Stimulated activated CD8-positive, alpha-beta memory T cell treated with anti-CD3 and anti-CD28 coated beads, Interleukin-4, amount 100 ng/mL, for 24 hours (primary cell): Measurements from ENCODE around the gene GAS2L2.
"Not testable (repeated sequence)": the region's sequence is repeated elsewhere in the genome, so short reads cannot be mapped to it uniquely, and the experiment has no call there.

Experiments
- DNase-seq: peaks from one replicate; pipeline ENCODE4 v3.0.0-alpha.2; 2020; ENCODE audit warnings: low read depth

The GAS2L2 gene

DNA sequence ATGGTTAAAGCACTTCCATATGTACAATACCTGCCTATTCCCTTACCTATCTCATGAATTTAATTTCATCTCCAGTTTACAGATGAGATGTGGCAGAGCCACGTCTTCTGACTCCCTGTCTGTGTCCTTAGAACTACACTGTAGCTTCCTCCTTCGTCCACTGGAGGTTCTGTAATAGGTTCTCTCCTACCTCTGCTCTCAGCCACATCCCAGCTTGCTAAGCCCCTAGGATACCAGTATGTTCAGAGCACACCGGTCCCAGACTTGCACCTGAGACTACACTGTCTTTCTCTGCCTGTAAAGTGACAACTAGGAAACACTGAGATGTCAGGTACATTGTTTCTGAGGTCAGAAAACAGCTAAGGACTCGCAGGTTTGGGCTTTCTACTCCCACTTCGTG lies 25.4 kb downstream of the GAS2L2 start:
- DNase-seq = no peak

DNA sequence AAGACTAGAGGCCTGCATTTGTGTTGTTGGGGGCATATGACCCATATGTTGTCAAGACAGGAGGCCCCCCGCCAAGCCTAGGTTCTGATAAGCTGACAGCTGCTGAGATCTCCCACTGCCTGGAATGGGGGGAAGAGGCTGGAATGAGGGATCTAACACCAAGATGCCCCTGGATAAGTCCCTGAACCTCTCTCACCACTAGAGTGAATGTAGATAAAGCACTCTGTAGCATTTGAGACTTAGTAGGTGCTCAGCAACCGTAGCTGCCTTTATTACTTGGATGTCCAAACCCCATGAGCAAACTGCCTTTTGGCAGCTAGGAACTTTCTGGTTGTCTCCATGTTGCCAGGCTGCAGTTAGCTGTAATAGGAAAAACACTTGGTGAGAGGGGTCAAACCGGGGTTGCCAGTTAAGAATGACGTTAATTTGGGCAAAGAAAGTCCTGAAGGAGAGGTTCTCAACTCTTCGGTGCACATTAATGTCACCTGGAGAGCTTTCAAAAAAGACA lies 26.0 kb downstream of the GAS2L2 start:
- no peak for DNase-seq

DNA sequence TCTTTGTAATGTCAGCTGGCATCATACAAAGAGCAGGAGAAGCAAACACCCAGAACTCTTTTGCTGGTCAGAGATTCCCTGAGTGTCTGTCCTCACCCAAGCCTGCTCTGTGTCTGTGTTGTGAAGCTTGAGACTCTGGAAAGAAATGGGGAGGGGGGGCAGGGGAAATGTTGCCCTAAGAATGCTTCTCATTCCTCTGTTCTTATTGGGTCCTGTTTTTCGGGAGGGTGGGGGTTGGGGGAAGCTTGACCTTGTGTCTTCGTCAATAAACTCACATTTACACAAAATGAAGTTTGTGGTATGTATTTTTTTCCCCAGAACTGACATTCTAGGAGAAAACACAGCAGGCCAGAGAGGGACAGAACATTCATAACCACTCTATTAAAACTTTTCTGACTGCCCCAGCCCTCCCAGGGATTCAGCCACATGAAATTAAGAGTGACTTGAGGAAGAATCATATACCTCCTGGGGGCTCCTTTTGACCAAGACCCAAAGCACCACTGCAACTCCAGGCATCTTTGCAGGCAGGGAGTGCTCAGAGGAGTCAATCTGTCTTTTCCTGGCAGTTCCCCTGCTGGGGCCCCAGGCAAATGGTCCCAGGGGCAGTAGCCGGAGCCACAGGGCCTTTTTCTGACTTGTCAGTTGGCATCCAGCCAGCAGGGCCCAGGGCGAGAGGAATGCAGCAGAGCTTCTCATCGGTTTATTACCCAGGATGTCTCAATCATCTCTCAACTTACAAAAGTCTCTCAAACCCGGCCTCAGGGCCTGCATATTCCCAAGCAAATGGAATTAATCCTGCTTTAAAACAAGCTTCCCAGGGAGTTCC lies 26.7 kb downstream of the GAS2L2 start:
- no peak for DNase-seq

DNA sequence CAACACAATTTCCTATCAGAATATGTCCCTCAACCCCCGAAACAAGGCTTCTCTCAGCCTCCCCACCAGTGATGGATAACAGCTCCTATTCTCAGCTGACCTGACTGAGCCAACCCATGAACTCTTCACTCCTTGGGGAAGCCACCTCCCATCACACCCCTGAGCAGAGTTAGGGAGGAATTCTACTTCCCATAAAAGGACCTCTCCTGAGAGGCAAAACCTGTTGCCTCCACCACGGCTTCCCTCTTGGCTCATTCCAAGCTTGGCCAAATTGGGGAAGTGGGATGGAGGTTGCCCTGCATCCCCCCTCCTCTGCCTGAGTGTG lies 27.3 kb downstream of the GAS2L2 start:
- DNase-seq = no peak

DNA sequence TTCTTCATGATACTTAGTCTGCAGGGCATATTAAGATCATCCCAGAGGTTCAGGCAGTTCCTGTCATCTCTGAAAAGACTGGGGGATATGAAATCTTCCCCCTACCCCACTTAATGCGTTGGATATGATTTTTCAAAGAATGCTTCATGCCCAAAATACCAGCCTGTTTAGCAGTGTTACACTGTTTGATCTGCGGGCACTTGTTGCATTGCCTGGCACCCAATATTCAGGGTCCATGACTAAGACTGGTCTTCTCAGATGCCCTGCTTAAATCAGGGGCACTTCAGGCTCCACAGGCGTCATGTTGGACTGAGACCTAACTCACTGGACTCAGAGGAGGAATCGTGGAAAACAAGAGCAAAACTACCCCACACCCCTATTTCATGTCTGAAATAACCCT lies 28.0 kb downstream of the GAS2L2 start:
- DNase-seq = no peak

DNA sequence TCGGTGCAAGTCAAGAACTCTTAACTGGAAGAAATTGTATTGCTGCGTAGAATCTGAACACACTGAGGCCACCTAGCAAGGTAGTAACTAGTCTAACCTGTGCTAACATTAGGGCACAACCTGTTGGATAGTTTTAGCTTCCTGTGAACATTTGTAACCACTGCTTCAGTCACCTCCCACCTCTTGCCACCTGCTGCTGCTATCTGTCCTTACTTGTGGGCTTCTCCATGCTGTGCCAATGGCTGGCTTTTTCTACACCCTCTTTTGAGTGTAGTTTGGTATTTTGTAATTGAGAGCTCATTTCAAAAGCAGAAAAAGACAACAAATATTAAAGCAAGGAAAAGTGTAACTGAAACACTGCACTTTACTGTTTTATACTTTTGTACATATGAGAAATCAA lies 29.3 kb downstream of the GAS2L2 start:
- DNase-seq = no peak

DNA sequence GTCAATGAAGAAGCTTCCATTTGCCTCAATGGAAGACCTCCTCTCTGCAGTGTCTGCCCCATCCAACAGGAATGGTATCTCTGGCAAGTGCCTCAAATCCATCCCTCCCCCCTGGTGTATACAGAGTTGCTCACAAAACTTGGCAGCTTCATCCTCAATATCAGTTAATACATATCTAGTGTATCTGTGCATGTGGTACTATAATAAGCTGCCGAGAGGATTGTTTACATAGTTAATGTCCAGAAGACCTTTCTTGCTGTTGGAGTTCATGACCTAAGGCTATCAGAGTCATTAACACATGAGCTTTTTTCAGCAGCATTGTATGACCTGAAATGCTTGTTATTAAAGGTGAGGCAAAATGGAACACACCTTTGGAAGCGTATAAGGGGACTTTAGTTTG lies 35.6 kb downstream of the GAS2L2 start:
- DNase-seq = no peak

DNA sequence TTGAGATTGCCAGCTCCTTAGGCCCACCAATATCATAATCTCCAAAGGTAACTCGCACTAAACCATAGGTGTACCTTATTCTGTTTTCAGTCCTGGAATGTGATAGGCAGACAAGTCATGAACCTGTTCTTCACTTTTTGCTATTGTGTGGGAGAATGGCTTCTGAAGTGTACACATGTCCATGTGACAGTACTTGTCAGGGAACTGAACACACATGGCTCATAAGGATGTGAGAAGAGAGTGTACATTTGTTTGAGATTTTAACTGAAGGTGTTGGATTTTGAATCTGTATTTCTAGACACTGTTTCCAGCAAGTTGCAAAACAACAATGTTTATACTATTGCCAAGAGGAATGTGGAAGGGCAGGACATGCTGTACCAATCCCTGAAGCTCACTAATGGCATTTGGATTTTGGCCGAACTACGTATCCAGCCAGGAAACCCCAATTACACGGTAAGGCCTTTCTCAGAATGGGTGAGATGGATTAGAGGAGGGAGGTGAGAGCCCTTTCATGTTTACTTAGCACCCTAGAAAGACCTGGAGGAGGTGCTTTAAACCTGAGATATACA lies 36.1 kb downstream of the GAS2L2 start:
- DNase-seq = no peak

DNA sequence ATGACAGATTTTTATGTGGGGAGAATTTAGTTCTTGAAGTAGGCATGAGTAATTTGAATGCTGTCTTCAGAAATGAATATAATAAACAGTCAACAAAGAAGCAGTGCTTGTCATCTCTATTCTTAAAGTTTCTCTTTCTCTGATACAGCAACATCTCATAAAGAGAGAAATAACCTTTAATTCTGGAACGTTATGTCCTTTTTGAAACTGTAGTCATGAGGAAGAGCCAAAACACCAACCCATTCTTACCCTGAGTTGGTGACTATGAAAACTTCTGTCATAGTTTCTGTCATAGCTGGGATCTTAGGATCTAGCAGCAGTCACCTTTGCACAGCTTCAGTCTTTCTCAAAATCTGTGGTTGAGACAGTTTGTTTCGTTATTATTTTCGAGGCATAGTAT lies 36.9 kb downstream of the GAS2L2 start:
- no peak for DNase-seq

DNA sequence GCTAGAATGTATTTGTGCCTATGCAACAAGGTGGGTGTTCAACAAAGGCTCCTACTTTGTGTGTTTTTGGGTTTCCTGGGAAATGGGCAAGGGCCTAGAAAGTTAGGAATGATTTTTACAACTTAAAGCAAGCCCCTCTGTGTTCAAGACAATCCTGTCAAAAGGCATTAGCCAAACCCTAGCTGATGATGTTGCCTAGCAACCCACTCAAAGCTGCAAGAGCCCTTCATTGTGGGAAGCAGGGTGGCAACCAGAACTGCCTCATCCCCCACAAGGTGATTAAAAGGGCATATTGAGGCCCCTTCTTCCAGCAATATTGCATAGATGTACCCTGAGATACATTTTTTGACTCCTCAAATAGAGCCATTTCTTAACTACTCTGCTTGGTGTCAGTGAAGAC lies 37.6 kb downstream of the GAS2L2 start:
- DNase-seq = no peak

DNA sequence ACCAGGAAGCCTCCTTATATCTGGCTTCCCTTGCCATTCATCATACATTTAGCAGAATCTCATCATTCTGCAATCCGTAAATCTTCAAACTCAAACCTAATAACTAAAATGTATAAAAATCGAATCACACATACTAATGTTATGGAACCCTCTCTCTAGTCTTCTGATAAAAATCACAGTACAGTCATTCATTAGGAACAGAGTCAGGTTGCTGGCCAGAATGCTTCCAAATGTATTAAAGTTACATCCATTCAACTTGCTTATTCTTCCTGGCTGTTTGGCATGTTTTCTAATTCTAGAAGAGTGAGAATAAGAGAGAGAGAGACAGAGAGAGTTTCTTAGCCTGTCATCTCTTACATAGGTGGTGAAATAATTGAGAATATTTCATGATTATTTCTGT lies 38.1 kb downstream of the GAS2L2 start:
- DNase-seq = no peak

DNA sequence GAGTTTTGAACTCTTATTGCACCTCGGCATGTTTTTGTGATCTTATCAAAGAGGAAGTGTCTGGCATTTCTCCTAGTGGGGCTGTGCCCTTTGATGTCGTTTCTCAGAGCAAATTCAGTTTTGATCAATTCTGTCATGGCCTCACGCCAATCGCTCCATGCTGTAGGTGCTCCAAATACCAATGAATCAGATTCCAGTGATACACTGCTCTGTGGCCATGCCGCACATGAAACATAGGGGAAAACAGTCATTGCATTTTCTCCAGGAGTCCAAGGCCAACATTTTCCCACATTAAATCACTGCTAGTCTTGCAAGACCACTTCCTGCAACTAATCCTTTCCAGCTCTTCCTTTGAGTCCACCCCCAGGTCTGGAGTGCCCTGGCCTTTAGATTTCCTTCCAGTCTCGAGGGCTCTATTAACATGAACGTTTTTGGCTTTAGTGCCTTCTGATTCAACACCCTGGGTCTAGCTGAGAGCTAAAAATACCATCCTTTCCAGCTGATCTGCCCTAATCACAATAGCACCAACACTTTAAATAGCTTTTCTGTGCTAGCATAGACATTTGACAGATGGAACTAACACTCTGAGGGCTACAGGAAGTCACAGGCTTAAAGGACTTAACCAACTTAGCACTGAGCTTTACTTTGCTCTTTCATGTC lies 39.8 kb downstream of the GAS2L2 start:
- no peak for DNase-seq

DNA sequence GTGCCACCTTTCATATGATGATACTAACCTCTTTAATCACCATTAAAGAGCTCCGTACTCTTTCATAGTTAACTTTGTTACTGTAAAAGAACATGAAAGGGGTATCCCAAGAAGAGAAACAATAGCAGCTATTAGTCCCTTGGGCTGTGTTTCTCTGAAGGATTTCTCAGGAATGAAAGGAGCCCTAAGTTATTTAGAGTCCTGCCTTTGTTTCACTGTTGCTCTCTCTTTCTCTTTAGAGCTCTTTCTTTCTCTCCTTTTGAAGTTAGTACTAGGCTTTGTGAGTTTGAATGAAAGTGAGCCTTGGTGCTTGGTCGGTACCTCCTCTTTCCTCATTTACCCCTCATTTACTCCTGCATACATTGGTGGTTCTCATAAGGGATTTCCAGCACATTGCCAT lies 42.1 kb downstream of the GAS2L2 start:
- no peak for DNase-seq

DNA sequence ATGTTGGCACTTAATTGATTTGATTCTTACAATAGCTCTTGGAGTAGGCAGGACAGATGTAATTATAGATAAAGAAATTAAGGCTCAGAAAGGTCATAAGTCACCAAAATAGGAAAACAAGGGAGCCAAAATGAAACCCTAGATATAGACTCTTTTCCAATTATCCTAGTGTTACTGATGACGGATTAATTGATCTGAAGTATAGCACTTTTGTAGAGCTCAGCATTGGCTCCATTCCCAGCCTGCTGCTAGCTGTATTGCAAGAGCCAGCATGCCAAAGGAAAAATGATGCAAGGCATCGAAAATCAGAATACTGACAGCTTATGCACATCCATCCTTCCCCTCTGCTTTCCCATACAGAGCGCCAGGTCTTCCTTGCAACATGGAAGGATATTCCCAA lies 43.2 kb downstream of the GAS2L2 start:
- DNase-seq = no peak

DNA sequence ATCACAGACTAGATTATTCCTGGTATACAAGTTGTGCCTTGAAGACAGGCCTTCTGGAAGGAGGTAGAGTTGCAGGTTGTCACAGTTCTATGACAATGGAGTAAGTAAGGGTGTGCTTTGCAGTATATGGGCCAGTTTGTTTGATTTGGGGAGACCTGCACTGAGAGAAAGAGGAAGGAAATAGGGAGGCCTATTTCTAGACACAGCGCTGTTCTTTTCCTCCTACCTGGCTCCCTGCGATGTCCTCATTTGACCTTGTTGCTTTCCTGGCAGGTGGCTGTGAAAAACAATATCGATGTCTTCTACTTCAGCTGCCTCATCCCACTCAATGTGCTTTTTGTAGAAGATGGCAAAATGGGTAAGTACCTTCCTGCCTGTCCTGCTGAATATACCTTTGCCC lies 44.1 kb downstream of the GAS2L2 start:
- no peak for DNase-seq

DNA sequence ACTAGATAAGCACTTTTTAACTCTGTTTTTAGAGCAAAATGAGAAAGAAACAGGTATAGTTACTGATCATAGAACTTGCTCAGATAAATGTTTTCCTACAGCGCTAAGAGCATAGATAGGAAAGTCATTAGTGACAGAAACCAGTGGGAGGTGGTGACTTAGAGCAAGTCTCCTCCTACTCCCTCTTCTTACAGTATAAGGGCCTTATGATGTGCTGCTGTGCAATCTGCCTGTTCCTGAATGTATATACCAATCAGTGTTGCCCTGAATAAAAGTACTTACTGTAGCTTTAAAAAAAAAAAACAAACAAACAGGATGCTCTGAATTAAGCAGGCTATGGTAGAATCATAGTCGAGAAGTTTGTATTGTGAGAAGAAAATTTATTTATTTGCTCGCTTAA lies 44.9 kb downstream of the GAS2L2 start:
- no peak for DNase-seq

DNA sequence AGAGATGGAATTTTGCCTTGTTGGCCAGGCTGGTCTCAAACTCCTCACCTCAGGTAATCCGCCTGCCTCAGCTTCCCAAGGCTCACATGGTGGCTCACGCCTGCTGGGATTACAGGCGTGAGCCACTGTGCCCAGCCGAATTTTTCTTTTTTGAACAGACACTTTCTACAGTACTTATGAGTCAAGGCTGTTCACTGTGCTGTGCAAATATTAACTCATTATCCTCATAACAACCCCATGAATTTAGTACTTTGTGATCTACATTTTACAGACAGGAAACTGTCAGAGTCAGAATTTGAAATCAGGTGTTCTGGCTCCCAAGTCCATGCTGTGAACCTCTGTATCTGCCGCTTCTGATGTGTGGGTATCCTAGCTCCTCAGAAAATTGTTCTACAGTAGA lies 47.3 kb downstream of the GAS2L2 start:
- DNase-seq = no peak

DNA sequence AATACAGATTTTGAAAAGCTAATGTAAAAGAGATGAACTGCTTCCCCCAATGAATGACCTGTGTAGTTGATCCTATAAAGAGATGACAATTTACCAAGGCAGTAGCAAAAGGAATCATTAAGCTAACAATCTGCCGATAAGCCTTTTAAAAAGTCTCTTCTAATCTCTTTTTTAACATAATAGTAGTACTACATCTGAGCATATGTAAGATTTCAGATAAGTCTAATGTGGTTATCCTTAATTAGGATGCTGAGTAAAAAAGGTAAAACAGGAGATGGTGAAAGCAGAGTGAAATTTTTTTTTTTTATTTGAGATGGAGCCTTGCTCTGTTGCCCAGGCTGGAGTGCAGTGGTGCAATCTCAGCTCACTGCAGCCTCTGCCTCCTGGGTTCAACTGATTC lies 47.8 kb downstream of the GAS2L2 start:
- no peak for DNase-seq

DNA sequence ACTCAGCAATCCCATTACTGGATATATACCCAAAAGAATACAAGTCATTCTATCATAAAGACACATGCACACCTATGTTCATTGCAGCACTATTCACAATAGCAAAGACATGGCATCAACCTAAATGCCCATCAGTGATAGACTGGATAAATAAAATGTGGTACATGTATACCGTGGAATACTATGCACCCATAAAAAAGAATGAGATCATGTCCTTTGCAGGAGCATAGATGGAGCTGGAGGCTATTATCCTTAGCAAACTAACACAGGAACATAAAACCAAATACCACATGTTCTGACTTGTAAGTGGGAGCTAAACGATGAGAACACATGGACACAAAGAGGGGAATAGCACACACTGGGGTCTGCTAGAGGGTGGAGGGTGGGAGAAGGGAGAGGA lies 49.7 kb downstream of the GAS2L2 start:
- DNase-seq = not testable (repeated sequence)

DNA sequence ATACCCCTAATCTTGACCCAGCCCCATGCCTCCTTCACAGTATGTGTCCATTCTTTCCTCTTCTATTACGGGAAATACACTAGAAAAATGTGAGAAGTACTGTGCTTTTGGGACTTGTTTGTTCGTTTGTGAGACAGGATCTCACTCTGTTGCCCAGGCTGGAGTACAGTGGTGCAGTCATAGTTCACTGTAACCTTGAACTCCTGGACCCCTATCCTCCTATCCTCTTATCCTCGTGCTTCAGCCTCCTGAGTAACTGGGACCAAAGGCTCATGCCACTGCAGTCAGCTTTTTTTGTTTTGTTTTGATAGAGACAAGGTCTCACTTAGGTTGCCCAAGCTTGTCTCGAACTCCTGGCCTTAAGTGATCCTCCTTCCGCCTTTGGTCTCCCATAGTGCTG lies 51.5 kb downstream of the GAS2L2 start:
- no peak for DNase-seq

DNA sequence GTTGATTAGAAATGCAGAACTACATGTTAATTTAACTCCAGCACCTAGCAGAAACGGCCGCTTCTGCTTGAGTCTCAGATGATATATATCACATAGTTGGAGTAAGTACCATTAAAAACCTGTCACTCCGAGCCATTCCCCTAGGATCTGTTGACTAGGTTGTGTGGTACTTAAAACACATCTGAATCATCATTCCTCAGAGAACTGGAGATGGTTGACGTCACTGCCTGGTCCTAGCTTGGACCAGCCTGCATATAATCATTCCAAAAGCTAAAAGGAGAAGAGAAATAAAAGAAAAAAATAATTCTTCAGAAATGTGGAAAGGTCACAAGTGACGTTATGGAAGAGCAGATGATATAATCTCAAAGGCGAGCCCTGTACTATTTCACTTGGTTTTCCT lies 52.9 kb downstream of the GAS2L2 start:
- no peak for DNase-seq

DNA sequence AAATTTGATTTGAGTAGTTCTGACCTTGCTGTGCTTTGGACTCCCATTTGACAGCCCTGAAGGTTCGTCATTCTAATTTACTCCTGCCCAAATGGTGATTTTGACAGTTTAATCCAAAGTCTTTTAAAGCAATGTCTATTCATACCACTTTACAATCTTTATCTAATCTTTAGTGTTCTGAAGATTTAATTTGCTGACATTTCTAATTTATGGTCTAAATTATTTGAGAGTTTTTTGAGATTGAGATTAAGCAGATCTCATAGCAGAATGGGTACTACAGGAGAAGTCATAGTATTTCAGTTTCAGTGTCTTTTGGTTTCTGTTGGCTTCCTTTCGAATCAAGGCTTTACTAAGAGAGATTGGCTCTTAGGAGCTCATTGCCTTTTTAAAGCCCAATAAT lies 54.2 kb downstream of the GAS2L2 start:
- DNase-seq = no peak

DNA sequence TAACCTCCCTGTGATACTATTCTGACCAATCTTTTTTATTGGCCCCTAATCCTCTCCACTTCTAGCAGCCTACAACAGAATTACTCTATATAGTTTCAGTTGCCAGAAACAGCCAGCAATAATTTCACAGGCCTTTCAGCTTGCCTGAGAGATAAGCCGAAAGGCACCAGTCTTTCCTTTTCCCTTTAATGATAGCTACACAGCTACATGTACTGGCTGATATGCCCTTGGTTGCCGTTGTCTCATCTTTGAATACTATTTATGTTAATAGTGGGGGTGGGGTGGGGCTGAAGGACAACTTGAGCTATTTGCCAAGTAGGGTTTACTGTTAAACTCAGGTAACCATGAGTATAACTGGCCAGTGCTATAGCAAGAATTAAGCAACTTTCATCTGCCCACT lies 57.4 kb downstream of the GAS2L2 start:
- no peak for DNase-seq

DNA sequence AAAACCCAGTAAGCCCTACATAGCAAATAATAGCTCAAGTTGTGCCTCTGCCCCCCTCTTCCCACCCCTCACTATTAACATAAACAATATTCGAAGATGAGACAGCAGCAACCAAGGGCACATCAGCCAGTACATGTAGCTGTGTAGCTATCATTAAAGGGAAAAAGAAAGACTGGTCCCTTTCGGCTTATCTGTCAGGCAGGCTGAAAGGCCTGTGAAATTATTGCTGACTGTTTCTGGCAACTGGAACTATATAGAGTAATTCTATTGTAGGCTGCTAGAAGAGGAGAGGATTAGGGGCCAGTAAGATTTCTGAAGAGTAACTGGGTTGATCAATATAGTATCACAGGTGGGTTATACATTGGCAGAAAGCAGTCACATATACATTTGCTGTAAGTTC lies 58.1 kb downstream of the GAS2L2 start:
- no peak for DNase-seq
